GM12878 (cell line): ENCODE measurements around the gene NEK7. TPM values are rescaled to one million over a fixed set of nuclear protein-coding genes. Genes with fewer than 3 reads are reported as not detected.

Experiments
- ATAC-seq: fragments of 200-7000 bp; cut with Tn5 transposase; 3 replicates; pipeline ENCODE4 v1.9.1; 2020; ENCODE audit warnings: mild to moderate bottlenecking, moderate library complexity
- BruUV-seq: library from RNA; stranded (reverse); fragments of 400-500 nt; replicated peaks from 2 replicates; lab custom pipeline; 2021; lab: Mats Ljungman, UMichigan
- CTCF ChIA-PET: fragments of 300-600 bp; sonication (Branson Sonifier 250); formaldehyde crosslinking; extraction: SDS; loops from one replicate; lab custom pipeline; 2021; ENCODE audit warnings: inconsistent platforms; lab: Yijun Ruan, JAX
- POLR2A ChIA-PET: fragments of 350-600 bp; formaldehyde crosslinking; extraction: SDS; loops from one replicate; lab custom pipeline; 2021; ENCODE audit warnings: inconsistent platforms; lab: Charles Lee
- RAD21 ChIA-PET: fragments of 300-600 bp; sonication (Branson Sonifier 250); formaldehyde crosslinking; loops from one replicate; lab custom pipeline; 2023; ENCODE audit warnings: antibody characterized with exemption; ENCODE audit not compliant: unreplicated experiment; lab: Charles Lee
- SMC1A ChIA-PET: fragments of 300-600 bp; sonication (Branson Sonifier 250); formaldehyde crosslinking; loops from one replicate; lab custom pipeline; 2023; ENCODE audit not compliant: unreplicated experiment, uncharacterized antibody; lab: Charles Lee
- DNase-seq: peaks from one replicate; pipeline ENCODE4 v3.0.0-alpha.2; 2011; ENCODE audit warnings: low read depth, low spot score
- FAIRE-seq: peaks from 3 replicates; lab custom pipeline; 2011; peaks lifted over from hg19 to GRCh38; lab: Jason Lieb, UNC
- H2AFZ ChIP-seq: 2 replicates; pipeline ENCODE4 v1.6.0; 2011; ENCODE audit warnings: low read depth, low read length, control low read depth; ENCODE audit not compliant: control insufficient read depth
- H3K27ac ChIP-seq: 2 replicates; pipeline ENCODE4 v1.5.1; 2011; ENCODE audit warnings: control low read depth; ENCODE audit not compliant: control insufficient read depth, insufficient read depth
- H3K27me3 ChIP-seq, 2 experiments: replicated peaks in 1 of 2; 2 replicates each; pipeline versions ENCODE4 v1.6.0 to v1.6.1; 2011; ENCODE audit warnings: low read length in 1 of 2; ENCODE audit not compliant: control insufficient read depth in 2 of 2, insufficient read depth in 2 of 2
- H3K36me3 ChIP-seq, 2 experiments: 2 replicates each; pipeline ENCODE4 v1.5.1; 2011; ENCODE audit warnings: low read length in 1 of 2; ENCODE audit not compliant: control insufficient read depth in 2 of 2, insufficient read depth in 2 of 2
- H3K4me1 ChIP-seq: 2 replicates; pipeline ENCODE4 v1.6.1; 2011; ENCODE audit warnings: mild to moderate bottlenecking, low read length, moderate library complexity, mixed read lengths; ENCODE audit not compliant: control insufficient read depth, insufficient read depth
- H3K4me2 ChIP-seq: 2 replicates; pipeline ENCODE4 v1.6.0; 2011; ENCODE audit warnings: control low read depth; ENCODE audit not compliant: control insufficient read depth, insufficient read depth
- H3K4me3 ChIP-seq: fragments of 200-600 bp; sonication (generic); 2 replicates; pipeline ENCODE4 v1.5.1; 2016
- H3K79me2 ChIP-seq: 2 replicates; pipeline ENCODE4 v1.6.0; 2011; ENCODE audit warnings: low read length; ENCODE audit not compliant: control insufficient read depth, insufficient read depth
- H3K9ac ChIP-seq: 2 replicates; pipeline ENCODE4 v1.8.0; 2011; ENCODE audit warnings: low read length, control low read depth, mixed read lengths; ENCODE audit not compliant: control insufficient read depth, insufficient read depth
- H3K9me3 ChIP-seq: replicated peaks from 3 replicates; pipeline ENCODE4 v1.5.1; 2011; ENCODE audit warnings: mild to moderate bottlenecking, low read length; ENCODE audit not compliant: control insufficient read depth, insufficient read depth
- H4K20me1 ChIP-seq: 2 replicates; pipeline ENCODE4 v1.6.0; 2011; ENCODE audit not compliant: control insufficient read depth, insufficient read depth
- BCL3 ChIP-seq: IDR thresholded peaks from 2 replicates; pipeline ENCODE4 v1.6.1; 2011; ENCODE audit warnings: borderline replicate concordance, low read depth, mild to moderate bottlenecking, moderate library complexity, low read length; ENCODE audit not compliant: insufficient read depth, poor library complexity, severe bottlenecking
- BHLHE40 ChIP-seq, 2 experiments: fragments of 450-650 bp in 1 of 2; IDR thresholded peaks; 2 replicates each; pipeline ENCODE4 v1.6.1; 2011 to 2017; ENCODE audit warnings: low read depth in 2 of 2, borderline replicate concordance in 1 of 2, improper control_type of control experiment in 1 of 2, low read length in 1 of 2, mild to moderate bottlenecking in 1 of 2
- EP300 ChIP-seq, 2 experiments: fragments of 150-350 bp in 1 of 2; IDR thresholded peaks; 2 replicates each; pipeline ENCODE4 v1.6.1; 2011 to 2012; ENCODE audit warnings: low read depth in 2 of 2, low read length in 2 of 2, borderline replicate concordance in 1 of 2, improper control_type of control experiment in 1 of 2, inconsistent platforms in 1 of 2; ENCODE audit not compliant: control insufficient read depth in 1 of 2
- RCOR1 ChIP-seq: conservative IDR thresholded peaks from 2 replicates; pipeline ENCODE4 v1.6.1; 2012; ENCODE audit warnings: low read depth, low read length, improper control_type of control experiment
- RELB ChIP-seq: fragments of 450-650 bp; IDR thresholded peaks from 2 replicates; pipeline ENCODE4 v1.6.1; 2017; ENCODE audit warnings: low read depth, mild to moderate bottlenecking, moderate library complexity
- SREBF2 ChIP-seq: IDR thresholded peaks from 2 replicates; pipeline ENCODE4 v1.6.1; 2012; ENCODE audit warnings: mild to moderate bottlenecking, low read length
- TCF3 ChIP-seq: IDR thresholded peaks from 2 replicates; pipeline ENCODE4 v1.6.1; 2012; ENCODE audit warnings: low read depth, mild to moderate bottlenecking, low read length, borderline replicate concordance; ENCODE audit not compliant: insufficient read depth
- ZBTB4 ChIP-seq: fragments of 450-650 bp; formaldehyde crosslinking; IDR thresholded peaks from 2 replicates; pipeline ENCODE4 v1.4.0; 2022; ENCODE audit warnings: mild to moderate bottlenecking, moderate library complexity
- ZNF592 ChIP-seq: fragments of 450-650 bp; IDR thresholded peaks from 2 replicates; pipeline ENCODE4 v1.6.1; 2017; ENCODE audit warnings: mild to moderate bottlenecking, moderate library complexity
- ZSCAN29 ChIP-seq: fragments of 450-650 bp; IDR thresholded peaks from 2 replicates; pipeline ENCODE4 v1.6.1; 2017; ENCODE audit warnings: mild to moderate bottlenecking, moderate library complexity
- WGBS: methylation state at CpG from one replicate; pipeline ENCODE4 v1.1.6; 2016; ENCODE audit warnings: low lambda C conversion rate; ENCODE audit not compliant: insufficient replicate concordance, insufficient coverage; ENCODE audit errors: missing lambda C conversion rate; 5-methylcytosine and 5-hydroxymethylcytosine counted together
- in situ Hi-C: fragments of 300-500 bp; cut with MboI; formaldehyde crosslinking; loops from 9 replicates; pipeline ENCODE4 v1.14.3; 2018; ENCODE audit warnings: mixed read lengths
- intact Hi-C: fragments of 100-400 bp; cut with micrococcal nuclease; formaldehyde crosslinking; loops from one replicate; pipeline ENCODE4 v1.14.2; 2022; ENCODE audit not compliant: unreplicated experiment
- polyA plus RNA-seq, 11 experiments: library from polyadenylated mRNA; depleted of rRNA in 4 of 11; unstranded in 6 of 11; stranded (reverse) in 5 of 11; fragments of >200 nt; fragmentation: Nextera tagmentation in 4 of 11; fragmentation: Illumina TruSeq in 1 of 11; extraction: Ambion mirVana in 4 of 11; extraction: Trizol in 1 of 11; gene quantifications; 1 replicate in 1 of 11; 2 replicates in 10 of 11; pipeline versions ENCODE4 v1.2.1 to v1.2.3, GENCODE V29; 2011 to 2016; ENCODE audit warnings: inconsistent platforms in 2 of 11, missing spikeins in 2 of 11, low read depth in 1 of 11
- total RNA-seq, 4 experiments: library from RNA; depleted of rRNA in 3 of 4; stranded (reverse); fragments of >200 nt in 3 of 4; fragmentation: Illumina TruSeq in 1 of 4; extraction: Trizol in 1 of 4; gene quantifications; 2 replicates each; pipeline versions ENCODE4 v1.2.1 to v1.2.3, GENCODE V29; 2013 to 2021

NEK7 gene
- total and polyA plus RNA-seq, 10 of the 15 experiments (the other 5 are each of a cell fraction or from before 2014, with no cell fraction given): 9.4 to 77.7 (median 24.0) TPM

- no TSS peak for BruUV-seq
- H3K9ac ChIP-seq: no peak overlapping the region
- H3K4me2 ChIP-seq: no peak overlapping the region
- DNase-seq: no peak
- no peak for ATAC-seq
- no peaks in the 10 kb centered on the region for H3K4me1 ChIP-seq
- no peak overlapping the region for H2AFZ ChIP-seq
- no peaks in the 10 kb centered on the region for H4K20me1 ChIP-seq
- SMC1A ChIA-PET: interaction anchor here (0.6 to 2.0 kb wide), 12 partner anchors 11 to 453 kb away, joined by 3 to 7 read pairs (median 3); no protein-coding TSS in a partner anchor
- no peak overlapping the region for H3K4me3 ChIP-seq
- CTCF ChIA-PET: interaction anchor here (0.5 to 1.9 kb wide), 12 partner anchors 12 to 616 kb away, joined by 3 to 7 read pairs (median 3); no protein-coding TSS in a partner anchor
- no peaks in the 10 kb centered on the region for H3K9me3 ChIP-seq
- H3K36me3 ChIP-seq: no peaks in the 10 kb centered on the region
- in situ Hi-C loops: no loop called here
- WGBS: 80% methylated on average over 1 of the region's 1 CpG
- POLR2A ChIA-PET: no interaction called here
- H3K27ac ChIP-seq: no peak overlapping the region
- no peak for FAIRE-seq
- H3K79me2 ChIP-seq: peaks cover 15% of the 10 kb centered on the region
- intact Hi-C loops: no loop called here
- RAD21 ChIA-PET: interaction anchor here (0.7 to 2.1 kb wide), 5 partner anchors 100 to 1310 kb away, joined by 3 to 6 read pairs (median 4); no protein-coding TSS in a partner anchor
- H3K27me3 ChIP-seq: no peaks in the 10 kb centered on the region; a peak in 1 of 4 replicates
- no peak for TF ChIP-seq RELB
- TF ChIP-seq RCOR1: no peak
- TF ChIP-seq ZBTB4 (CRISPR knock-in tag): no peak
- no peak for TF ChIP-seq SREBF2
- TF ChIP-seq ZSCAN29: no peak
- TF ChIP-seq EP300 (IDR thresholded peaks at IDR 0.05; ENCODE audit: borderline replicate concordance in 1 of 2, control insufficient read depth in 1 of 2, low read depth in 2 of 2, low read length in 2 of 2): no peak
- TF ChIP-seq BCL3: no peak
- TF ChIP-seq BHLHE40 (IDR thresholded peaks at IDR 0.05; ENCODE audit: borderline replicate concordance in 1 of 2, low read depth in 2 of 2, low read length in 1 of 2): no peak
- no peak for TF ChIP-seq ZNF592
- TF ChIP-seq TCF3: no peak
These were observed 3.0 kb upstream of the NEK7 start for GRCh38 chr1:198153804-198154203.
